ENCODE results near the gene ELFN1.

- TF ChIP-seq FOXK2 (IDR thresholded peaks at IDR 0.05) (no peak), SUZ12 (IDR thresholded peaks at IDR 0.05) (no peak), SP1 (IDR thresholded peaks at IDR 0.05) (no peak), FOXM1 (IDR thresholded peaks at IDR 0.05; ENCODE audit: borderline replicate concordance) (no peak), FOXA1 (IDR thresholded peaks at IDR 0.05) (no peak), ZNF384 (IDR thresholded peaks at IDR 0.05) (no peak), PKNOX1 (IDR thresholded peaks at IDR 0.05) (no peak), HDGF (IDR thresholded peaks at IDR 0.05; ENCODE audit: borderline replicate concordance) (no peak), LEF1 (IDR thresholded peaks at IDR 0.05; ENCODE audit: borderline replicate concordance) (no peak), TARDBP (IDR thresholded peaks at IDR 0.05) (no peak), ARNT (IDR thresholded peaks at IDR 0.05) (no peak), BHLHE40 (IDR thresholded peaks at IDR 0.05; ENCODE audit: borderline replicate concordance) (no peak), L3MBTL2 (conservative IDR thresholded peaks at IDR 0.05) (no peak)
Measured at GRCh38 chr7:1646391-1646790, 23.7 kb upstream of the ELFN1 start.
